HG02588 (cell line): Measurements from ENCODE around the gene CGAS.
"Not testable (repeated sequence)": the region's sequence is repeated elsewhere in the genome, so short reads cannot be mapped to it uniquely, and the experiment has no call there.

Source experiments
- ATAC-seq: cut with Tn5 transposase; IDR thresholded peaks from one replicate; pipeline ENCODE4 v1.9.1; 2021; ENCODE audit warnings: mild to moderate bottlenecking, moderate library complexity; ENCODE audit not compliant: unreplicated experiment

Gene CGAS

DNA sequence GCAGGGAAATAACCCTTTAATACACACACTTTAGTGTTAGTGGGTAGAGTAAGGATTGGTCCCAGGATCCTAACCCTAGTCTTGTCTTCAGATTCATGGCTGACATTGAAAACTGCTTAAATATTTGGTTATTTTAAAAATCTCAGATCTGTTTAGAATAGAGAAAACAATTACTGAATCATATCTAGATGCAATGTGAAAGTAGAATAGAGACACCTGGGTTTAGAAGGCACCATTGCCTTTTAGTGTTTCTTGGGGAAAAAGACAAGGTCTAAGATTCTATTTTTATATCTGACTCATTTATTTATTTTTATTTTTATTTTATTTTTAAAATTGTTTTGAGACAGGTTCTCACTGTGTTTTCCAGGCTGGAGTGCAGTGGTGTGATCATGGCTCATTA lies 51.4 kb downstream of the CGAS start:
- no peak for ATAC-seq

DNA sequence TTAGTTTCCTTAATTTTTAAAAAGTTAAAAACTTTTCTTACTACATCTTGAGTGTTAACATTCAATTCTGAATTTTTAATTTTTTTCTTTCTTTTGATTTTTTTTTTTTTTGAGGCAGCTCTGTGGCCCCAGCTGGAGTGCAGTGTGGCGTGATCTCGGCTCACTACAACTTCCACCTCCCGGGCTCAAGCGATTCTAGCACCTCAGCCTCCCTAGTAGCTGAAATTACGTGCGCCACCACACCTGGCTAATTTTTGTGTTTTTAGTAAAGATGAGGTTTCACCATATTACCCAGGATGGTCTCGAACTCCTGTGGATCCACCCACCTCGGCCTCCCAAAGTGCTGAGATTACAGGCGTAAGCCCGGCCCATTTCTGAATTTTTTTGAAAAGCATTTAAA lies 56.2 kb downstream of the CGAS start:
- ATAC-seq = no peak

DNA sequence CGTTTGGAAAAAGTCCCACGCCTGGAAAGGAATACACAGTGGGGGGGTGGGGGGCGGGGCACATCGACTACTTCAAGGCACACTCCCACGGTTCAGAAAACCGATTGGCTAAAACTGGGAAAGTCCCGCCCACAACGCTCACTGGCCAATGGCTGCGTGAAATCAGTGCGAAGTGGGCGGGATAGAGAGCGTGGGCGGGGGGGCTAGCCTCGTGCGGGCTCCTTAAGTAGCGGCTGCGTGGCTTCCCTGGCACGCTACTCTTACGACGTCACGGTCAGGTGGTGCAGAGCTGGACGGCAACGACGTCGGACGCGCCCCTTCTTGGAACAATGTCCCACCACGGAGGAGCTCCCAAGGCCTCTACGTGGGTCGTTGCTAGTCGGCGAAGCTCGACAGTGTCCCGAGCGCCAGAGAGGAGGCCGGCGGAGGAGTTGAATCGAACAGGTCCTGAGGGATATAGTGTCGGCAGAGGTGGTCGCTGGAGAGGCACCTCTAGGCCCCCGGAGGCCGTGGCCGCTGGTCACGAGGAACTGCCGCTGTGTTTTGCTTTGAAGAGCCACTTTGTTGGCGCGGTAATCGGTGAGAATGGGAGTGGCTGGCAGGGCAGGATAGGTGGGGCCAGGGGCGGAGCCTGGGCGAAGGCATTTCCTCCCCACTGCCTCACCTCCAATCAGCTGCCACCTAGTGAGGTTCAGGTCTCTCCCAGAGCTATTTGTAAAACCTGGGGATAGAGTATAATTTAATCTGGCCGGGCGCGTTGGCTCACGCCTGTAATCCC lies 57.3 kb downstream of the CGAS start, which contains the start of gene DDX43:
Gene DDX43 (plus strand): TSS at position 252 of the 778 bp plus-strand sequence. CDS start 78 bp downstream, at position 330.
- ATAC-seq = no peak

DNA sequence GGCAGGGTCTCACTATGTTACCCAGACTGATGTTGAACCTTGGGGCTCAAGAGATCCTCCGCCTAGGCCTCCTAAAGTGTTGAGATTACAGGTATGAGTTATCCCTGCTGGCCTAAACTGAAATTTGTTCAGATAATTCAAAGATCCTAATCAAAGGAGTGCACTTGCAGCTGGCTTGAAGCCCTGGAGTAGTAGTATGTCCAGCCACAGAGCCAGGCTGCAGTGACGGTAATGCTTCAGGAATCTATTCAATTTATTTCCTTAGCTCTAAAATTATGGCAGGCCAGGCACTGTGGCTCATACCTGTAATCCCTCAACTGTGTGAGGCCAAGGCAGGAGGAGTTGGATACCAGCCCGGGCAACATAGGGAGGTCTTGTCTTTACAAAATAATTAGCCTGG lies 58.8 kb downstream of the CGAS start:
- ATAC-seq = no peak

DNA sequence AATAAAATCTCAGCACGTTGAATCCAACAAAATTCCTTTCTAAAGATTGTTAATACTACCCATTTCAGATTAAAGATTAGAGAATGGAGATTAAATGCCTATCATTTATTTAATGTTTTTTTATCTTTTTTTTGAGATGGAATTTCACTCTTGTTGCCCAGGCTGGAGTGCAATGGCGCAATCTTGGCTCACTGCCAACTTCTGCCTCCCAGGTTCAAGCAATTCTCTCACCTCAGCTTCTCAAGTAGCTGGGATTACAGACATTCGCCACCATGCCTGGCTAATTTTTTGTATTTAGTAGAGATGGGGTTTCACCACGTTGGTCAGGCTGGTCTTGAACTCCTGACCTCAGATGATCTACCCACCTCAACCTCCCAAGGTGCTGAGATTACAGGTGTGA lies 59.9 kb downstream of the CGAS start:
- not testable (repeated sequence) for ATAC-seq

DNA sequence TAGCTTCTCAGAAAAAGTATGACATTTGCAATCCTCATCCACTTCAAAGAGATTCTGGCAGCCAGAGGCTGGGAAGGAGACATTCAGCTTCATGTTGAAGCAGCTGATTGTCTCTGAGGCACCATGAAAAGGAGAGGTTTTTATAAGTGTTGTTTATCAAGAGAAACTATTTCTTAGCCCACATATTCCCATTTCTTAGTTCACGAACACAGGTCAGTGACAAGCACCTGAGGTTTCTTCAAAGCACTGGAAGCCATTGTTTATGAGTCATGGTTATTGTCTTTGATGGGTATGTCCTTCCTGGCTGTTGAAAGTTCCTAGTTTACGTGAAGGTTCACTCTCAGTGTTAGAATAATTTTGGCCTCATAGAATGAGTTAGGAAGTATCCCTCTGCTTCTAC lies 60.4 kb downstream of the CGAS start:
- ATAC-seq = no peak

DNA sequence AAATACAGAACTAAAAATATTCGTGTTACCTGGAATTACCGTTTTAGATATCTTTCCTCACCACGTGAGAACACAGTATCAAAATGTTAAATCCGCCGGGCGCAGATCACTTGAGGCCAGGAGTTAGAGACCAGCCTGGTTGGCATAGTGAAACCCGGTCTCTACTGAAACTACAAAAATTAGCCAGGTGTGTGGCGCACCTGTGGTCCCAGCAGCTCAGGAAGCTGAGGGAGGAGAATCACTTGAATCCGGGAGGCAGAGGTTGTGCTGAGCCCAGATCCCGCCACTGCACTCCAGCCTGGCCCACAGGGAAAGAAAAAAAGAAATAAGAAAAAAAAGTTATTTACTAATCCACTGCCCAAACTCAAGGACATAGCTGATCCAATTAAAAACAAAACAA lies 62.2 kb downstream of the CGAS start:
- ATAC-seq = no peak

DNA sequence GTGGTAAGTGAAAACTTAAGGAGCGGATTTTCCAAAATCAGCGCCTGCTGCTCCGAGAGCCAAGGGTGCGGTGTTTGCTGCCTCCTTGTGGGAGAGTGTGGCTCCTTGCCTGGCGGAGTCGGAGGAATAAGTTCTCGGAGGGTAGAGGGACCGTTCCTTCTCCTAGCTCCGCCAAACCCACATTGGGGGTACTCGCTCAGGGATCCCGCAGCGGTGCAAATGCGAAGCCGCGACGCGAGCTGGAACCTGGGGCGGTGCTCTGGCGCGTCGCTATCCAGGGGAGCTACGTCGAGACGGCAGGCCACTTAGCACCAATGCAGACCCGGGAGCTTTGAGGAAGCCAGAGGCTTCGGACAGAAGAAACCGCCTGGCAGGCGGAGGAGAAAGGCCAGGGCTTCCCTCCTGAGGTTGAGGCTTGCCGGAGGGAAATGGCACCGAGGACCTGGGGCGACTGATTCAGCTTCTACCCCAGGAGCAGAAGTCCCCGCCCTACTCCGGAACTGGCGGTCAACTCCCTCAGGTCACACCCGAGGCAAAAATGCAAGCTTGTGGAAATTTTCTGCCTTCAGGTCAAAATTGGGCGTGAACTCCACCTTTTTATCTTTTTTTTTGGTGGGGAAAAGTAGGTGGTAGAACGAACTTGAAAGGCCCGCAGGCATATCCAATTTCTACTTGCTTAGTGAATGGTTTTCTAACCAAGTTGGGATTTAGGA lies 63.1 kb downstream of the CGAS start:
- ATAC-seq = peak; percentile 81

DNA sequence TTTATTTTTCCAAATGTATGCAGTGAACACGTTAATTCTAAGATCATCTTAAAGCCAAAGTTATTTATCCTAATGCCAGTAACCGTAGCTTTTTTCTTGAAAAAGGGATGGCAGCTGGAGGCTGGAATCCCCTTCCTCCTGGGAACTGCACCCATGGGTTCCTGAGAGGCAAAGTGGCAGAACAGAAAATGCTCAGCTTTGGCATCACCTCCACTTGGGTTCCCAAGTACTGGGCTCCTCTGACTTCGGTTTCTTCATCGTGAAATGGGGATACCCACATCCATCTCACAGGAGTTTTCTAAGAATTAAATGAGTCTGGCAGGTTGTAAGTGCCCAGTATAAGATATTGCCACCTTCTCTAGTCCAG lies 63.7 kb downstream of the CGAS start:
- ATAC-seq = peak; percentile 17

DNA sequence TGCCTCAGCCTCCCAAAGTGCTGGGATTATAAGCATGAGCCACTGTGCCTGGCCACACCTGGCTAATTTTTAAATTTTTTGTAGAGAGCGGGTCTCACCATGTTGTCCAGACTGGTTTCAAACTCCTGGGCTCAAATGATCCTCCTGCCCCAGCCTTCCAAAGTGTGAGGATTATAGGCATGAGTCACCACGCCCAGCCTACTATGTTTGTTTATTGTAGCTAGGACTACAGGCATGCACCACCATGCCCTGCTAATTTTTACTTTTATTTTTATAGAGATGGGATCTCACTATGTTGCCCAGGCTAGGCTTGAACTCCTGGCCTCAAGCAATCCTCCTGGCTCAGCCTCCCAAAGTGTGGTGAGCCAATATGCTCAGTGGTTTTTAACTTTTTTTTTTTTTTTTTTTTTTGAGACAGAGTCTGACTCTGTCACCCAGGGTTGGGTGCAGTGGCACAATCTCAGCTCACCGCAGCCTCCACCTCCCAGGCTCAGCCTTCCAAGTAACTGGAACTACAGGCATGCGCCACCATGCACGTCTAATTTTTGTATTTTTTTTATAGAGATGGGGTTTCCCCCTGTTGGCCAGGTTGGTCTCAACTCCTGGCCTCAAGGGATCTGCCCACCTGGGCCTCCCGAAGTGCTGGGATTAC lies 69.5 kb downstream of the CGAS start:
- ATAC-seq = no peak

DNA sequence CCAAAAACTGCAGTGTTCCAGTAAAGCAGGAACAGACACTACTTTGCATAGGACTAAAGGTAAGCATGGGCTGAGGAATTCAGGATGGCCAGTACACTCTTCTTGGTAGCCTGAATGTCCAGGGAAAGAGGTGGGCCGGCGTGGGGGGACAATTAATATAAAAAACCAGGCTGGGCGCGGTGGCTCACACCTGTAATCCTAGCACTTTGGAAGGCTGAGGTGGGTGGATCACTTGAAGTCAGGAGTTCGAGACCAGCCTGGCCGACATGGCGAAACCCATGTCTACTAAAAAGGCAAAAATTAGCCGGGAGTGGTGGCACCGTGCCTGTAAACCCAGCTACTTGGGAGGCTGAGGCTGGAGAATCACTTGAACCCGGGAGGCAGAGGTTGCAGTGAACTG lies 70.6 kb downstream of the CGAS start:
- ATAC-seq = not testable (repeated sequence)

DNA sequence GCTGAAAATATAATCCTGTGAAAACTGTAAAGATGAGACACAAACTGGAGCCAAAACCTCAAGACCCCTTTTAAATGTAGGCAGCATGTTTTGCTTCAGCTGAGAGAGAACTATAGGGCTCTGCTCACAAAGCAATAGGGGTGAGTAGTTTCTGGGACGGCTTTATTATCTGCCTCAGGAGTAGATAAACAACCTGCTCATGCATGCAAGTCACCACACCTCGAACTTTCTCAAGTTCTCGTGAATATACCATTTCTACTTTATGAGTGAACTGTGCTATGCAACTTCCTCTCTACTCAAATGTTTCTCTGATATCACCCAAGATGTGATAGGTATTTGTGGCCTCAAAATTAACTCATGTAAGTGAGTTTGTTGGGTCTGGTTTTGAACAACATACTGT lies 74.9 kb downstream of the CGAS start:
- ATAC-seq = no peak

DNA sequence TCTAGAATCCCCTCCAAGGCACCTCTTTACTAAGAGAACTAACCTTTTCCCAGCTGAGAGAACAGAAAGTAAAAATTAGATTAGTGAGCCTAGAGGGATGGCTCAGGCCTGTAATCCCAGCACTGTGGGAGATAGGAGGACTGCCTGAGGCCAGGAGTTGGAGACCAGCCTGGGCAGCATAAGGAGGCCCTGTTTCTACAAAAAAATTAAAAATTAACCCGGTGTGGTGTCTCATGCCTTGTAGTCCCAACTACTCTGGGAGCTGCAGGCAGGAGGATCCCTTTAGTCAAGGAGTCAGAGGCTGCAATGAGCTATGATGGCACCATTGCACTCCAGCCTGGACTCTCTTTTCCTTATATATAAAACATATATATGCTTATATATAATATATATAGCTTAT lies 76.9 kb downstream of the CGAS start:
- no peak for ATAC-seq
